HG03571 (cell line): ENCODE data around the gene NUTM2E.
"Not testable (repeated sequence)": the region's sequence is repeated elsewhere in the genome, so short reads cannot be mapped to it uniquely, and the experiment has no call there.

Experiments used
- ATAC-seq: cut with Tn5 transposase; IDR thresholded peaks from one replicate; pipeline ENCODE4 v1.9.1; 2021; ENCODE audit not compliant: unreplicated experiment

The NUTM2E gene

DNA sequence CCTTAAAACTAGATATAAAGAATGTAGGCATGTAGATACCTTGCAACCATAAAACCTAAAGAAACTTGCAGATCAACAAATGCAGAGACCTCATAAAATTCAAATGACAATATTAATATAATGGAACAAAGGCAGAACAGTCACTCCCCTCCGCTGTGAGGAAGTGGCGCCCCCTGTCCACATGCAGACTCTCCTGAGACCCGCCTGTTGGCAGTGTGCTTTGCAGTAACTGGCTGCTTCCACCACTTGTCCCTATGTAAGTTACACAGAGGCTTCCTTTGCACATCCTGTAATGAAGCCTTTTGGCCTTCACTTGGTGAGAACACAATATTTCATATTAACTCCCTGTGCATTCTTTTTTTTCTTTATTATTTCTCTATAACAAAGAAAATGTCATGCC lies 36.3 kb downstream of the NUTM2E start:
- ATAC-seq = not testable (repeated sequence)

GRCh38 chr10:79866903-79867551 lies 40.5 kb downstream of the NUTM2E start:
- ATAC-seq = not testable (repeated sequence)

DNA sequence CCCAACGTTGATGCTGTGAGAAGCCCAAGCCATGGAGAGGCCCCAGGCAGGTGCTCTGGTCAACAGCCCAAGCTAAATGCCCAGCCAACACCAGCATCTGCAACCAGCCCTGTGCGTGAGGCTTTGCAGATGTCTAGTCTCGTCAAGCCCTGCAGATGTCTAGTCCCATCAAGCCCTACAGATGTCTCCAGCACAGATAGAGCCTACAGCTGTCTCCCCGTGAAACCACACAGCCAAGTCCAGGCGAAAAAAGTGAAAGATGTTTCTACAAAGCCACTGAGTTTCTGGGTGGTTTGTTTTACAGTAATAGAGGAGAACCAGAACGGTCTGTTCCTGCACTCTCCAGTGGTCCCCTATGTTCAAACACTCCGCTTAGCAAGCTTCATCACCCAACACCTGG lies 41.5 kb downstream of the NUTM2E start:
- ATAC-seq = not testable (repeated sequence)

- not testable (repeated sequence) for ATAC-seq
Measured at GRCh38 chr10:79869439-79870097, 43.0 kb downstream of the NUTM2E start.

DNA sequence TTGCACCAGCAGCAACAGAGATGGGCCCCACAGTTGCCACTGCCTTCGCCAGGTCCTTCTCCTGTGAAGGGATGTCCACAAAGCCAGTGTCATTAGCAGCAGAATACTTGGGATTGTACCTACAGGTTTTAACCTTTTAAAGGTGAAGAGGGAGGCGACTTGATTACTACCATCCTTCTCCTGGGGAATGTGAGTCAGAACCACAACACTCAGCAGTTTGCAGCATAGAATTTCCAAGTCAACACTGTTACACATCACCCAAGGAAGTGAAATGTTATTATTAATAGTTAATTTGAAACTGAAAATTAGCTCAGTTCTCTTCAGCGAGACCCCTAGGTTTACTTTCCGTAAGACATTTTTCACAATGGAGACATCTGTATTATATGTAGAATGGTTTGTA lies 45.2 kb downstream of the NUTM2E start:
- not testable (repeated sequence) for ATAC-seq
